K562 (cell line): ENCODE results near the gene ECM2. TPM values are rescaled to one million over a fixed set of nuclear protein-coding genes. Genes with fewer than 3 reads are reported as not detected.
A peak's percentile ranks its signal among the peaks of the same experiment; 100 is the strongest.

Source experiments
- ATF6 ChIP-seq: sonication (generic); formaldehyde crosslinking; IDR thresholded peaks from 2 replicates; pipeline ENCODE4 v1.4.0; 2020; ENCODE audit warnings: mild to moderate bottlenecking, missing genetic modification reagents
- BHLHE40 ChIP-seq: IDR thresholded peaks from 2 replicates; pipeline ENCODE4 v1.6.1; 2011; ENCODE audit warnings: low read length, improper control_type of control experiment
- BRD4 ChIP-seq: fragments of 200-600 bp; sonication (generic); IDR thresholded peaks from 2 replicates; pipeline ENCODE4 v1.6.1; 2017; ENCODE audit warnings: inconsistent platforms
- CBFA2T2 ChIP-seq: fragments of 450-650 bp; conservative IDR thresholded peaks from 2 replicates; pipeline ENCODE4 v1.6.1; 2017; ENCODE audit warnings: mild to moderate bottlenecking
- CREB3 ChIP-seq: fragments of 450-650 bp; conservative IDR thresholded peaks from 2 replicates; pipeline ENCODE4 v1.6.1; 2016; ENCODE audit warnings: missing genetic modification characterization, low read depth, mild to moderate bottlenecking, missing compliant biosample characterization, moderate library complexity
- DPF2 ChIP-seq: fragments of 450-650 bp; IDR thresholded peaks from 2 replicates; pipeline ENCODE4 v1.6.1; 2016
- JUNB ChIP-seq: fragments of 450-650 bp; formaldehyde crosslinking; conservative IDR thresholded peaks from 2 replicates; pipeline ENCODE4 v1.4.0; 2020; ENCODE audit warnings: mild to moderate bottlenecking
- MAFK ChIP-seq: IDR thresholded peaks from 2 replicates; pipeline ENCODE4 v1.6.1; 2011; ENCODE audit warnings: low read length, improper control_type of control experiment
- MEIS2 ChIP-seq: fragments of 450-650 bp; IDR thresholded peaks from 2 replicates; pipeline ENCODE4 v1.6.1; 2014; ENCODE audit warnings: mild to moderate bottlenecking; ENCODE audit not compliant: partially characterized antibody
- MNT ChIP-seq, 2 experiments: fragments of 450-650 bp; conservative IDR thresholded peaks; 2 replicates each; pipeline ENCODE4 v1.6.1; 2017; ENCODE audit warnings: mild to moderate bottlenecking in 2 of 2, moderate library complexity in 2 of 2
- MYC ChIP-seq, 2 experiments: fragments of 250-450 bp in 1 of 2; sonication (Bioruptor Pico) in 1 of 2; IDR thresholded peaks; 2 replicates each; pipeline versions ENCODE4 v1.5.1 to v1.6.1; 2012 to 2021; ENCODE audit warnings: low read depth in 2 of 2, borderline replicate concordance in 1 of 2, improper control_type of control experiment in 1 of 2, low read length in 1 of 2, mild to moderate bottlenecking in 1 of 2, moderate library complexity in 1 of 2
- NFE2 ChIP-seq: IDR thresholded peaks from 2 replicates; pipeline ENCODE4 v1.6.1; 2014; ENCODE audit warnings: antibody characterized with exemption, low read depth
- PTTG1 ChIP-seq: fragments of 450-650 bp; IDR thresholded peaks from 2 replicates; pipeline ENCODE4 v1.6.1; 2016; ENCODE audit warnings: low read depth, mild to moderate bottlenecking, missing genetic modification characterization, missing compliant biosample characterization
- PYGO2 ChIP-seq: fragments of 450-650 bp; IDR thresholded peaks from 2 replicates; pipeline ENCODE4 v1.6.1; 2016; ENCODE audit warnings: mild to moderate bottlenecking, missing genetic modification characterization, moderate library complexity, missing compliant biosample characterization
- SREBF1 ChIP-seq: fragments of 150-350 bp; IDR thresholded peaks from 2 replicates; pipeline ENCODE4 v1.6.1; 2014; ENCODE audit warnings: antibody characterized with exemption, low read depth, low read length, borderline replicate concordance
- TBL1XR1 ChIP-seq, 2 experiments: IDR thresholded peaks; 2 replicates each; pipeline ENCODE4 v1.6.1; 2012; ENCODE audit warnings: improper control_type of control experiment in 2 of 2, low read length in 2 of 2, mild to moderate bottlenecking in 1 of 2
- TCF3 ChIP-seq: sonication (generic); formaldehyde crosslinking; IDR thresholded peaks from 2 replicates; pipeline ENCODE4 v1.4.0; 2020; ENCODE audit warnings: mild to moderate bottlenecking, missing genetic modification reagents
- TEAD4 ChIP-seq, 2 experiments: sonication (generic) in 1 of 2; formaldehyde crosslinking in 1 of 2; IDR thresholded peaks; 2 replicates each; pipeline versions ENCODE4 v1.6.1 to v1.8.0; 2012 to 2022; ENCODE audit warnings: borderline replicate concordance in 1 of 2, inconsistent platforms in 1 of 2, low read length in 1 of 2, mild to moderate bottlenecking in 1 of 2, missing genetic modification reagents in 1 of 2
- ZBTB1 ChIP-seq: sonication (generic); formaldehyde crosslinking; IDR thresholded peaks from 2 replicates; pipeline ENCODE4 v1.8.1; 2023; ENCODE audit warnings: missing genetic modification reagents, low read depth, mild to moderate bottlenecking, borderline replicate concordance
- ZC3H11A ChIP-seq: IDR thresholded peaks from 2 replicates; pipeline ENCODE4 v1.6.1; 2012; ENCODE audit warnings: low read depth, low read length, improper control_type of control experiment
- ZFP1 ChIP-seq: fragments of 450-650 bp; formaldehyde crosslinking; IDR thresholded peaks from 2 replicates; pipeline ENCODE4 v1.4.0; 2020; ENCODE audit warnings: mild to moderate bottlenecking, mixed read lengths
- ZNF224 ChIP-seq: sonication (generic); formaldehyde crosslinking; IDR thresholded peaks from 2 replicates; pipeline ENCODE4 v1.8.0; 2022; ENCODE audit warnings: mild to moderate bottlenecking, missing genetic modification reagents
- ZNF644 ChIP-seq: fragments of 200-800 bp; sonication (Bioruptor generic); IDR thresholded peaks from 2 replicates; pipeline ENCODE4 v1.6.1; 2016; ENCODE audit warnings: low read depth, missing genetic modification characterization, missing compliant biosample characterization
- polyA plus RNA-seq, 8 experiments: library from polyadenylated mRNA; depleted of rRNA in 4 of 8; stranded (reverse) in 5 of 8; unstranded in 3 of 8; fragments of >200 nt; fragmentation: Nextera tagmentation in 2 of 8; fragmentation: Illumina TruSeq in 1 of 8; extraction: Ambion mirVana in 2 of 8; extraction: Trizol in 1 of 8; gene quantifications; 2 replicates each; pipeline versions ENCODE4 v1.2.1 to v1.2.3, GENCODE V29; 2011 to 2014; ENCODE audit warnings: inconsistent platforms in 1 of 8, missing spikeins in 1 of 8
- total RNA-seq, 7 experiments: library from RNA; depleted of rRNA in 6 of 7; stranded (reverse); fragments of >200 nt in 6 of 7; fragmentation: Illumina TruSeq in 2 of 7; extraction: Trizol in 2 of 7; gene quantifications; 2 replicates each; pipeline versions ENCODE4 v1.2.1 to v1.2.3, GENCODE V29; 2011 to 2021; ENCODE audit warnings: low replicate concordance in 1 of 7

ECM2 gene
- total and polyA plus RNA-seq, 9 of the 15 experiments (the other 6 are each of a cell fraction or from before 2014, with no cell fraction given) = 0.03 to 0.07 TPM; not detected in 7

- TF ChIP-seq JUNB (CRISPR knock-in tag) (no peak), CREB3 (tag) (0 out of 2 replicates have a peak, but pooled peaks have one; percentile 25), MEIS2 (peak; percentile 11), TCF3 (peak; percentile 67), PYGO2 (tag) (no peak), PTTG1 (no peak), NFE2 (0 out of 2 replicates have a peak, but pooled peaks have one; percentile 2), BRD4 (no peak), MYC (IDR thresholded peaks at IDR 0.05; ENCODE audit: low read depth, low read length) (no peak), MYC (CRISPR knock-in tag; IDR thresholded peaks at IDR 0.05; ENCODE audit: borderline replicate concordance, low read depth) (no peak), ZNF224 (CRISPR knock-in tag) (no peak), MAFK (no peak), ZBTB1 (CRISPR knock-in tag) (no peak), ZFP1 (CRISPR knock-in tag) (no peak), ATF6 (CRISPR knock-in tag) (no peak), ZNF644 (tag) (0 out of 2 replicates have a peak, but pooled peaks have one; percentile 16), ZC3H11A (no peak), DPF2 (peak; percentile 49; the same call in 1 of the 2 replicates), CBFA2T2 (peak; percentile 38; the same call in 1 of the 2 replicates), SREBF1 (no peak), MNT (conservative IDR thresholded peaks at IDR 0.05) (0 out of 4 replicates have a peak, but pooled peaks of 1 of the 2 experiments have one; percentile 24), TEAD4 (IDR thresholded peaks at IDR 0.05; ENCODE audit: low read length) (peak; percentile 37; the same call in 1 of the 2 replicates), TEAD4 (CRISPR knock-in tag; IDR thresholded peaks at IDR 0.05; ENCODE audit: borderline replicate concordance) (no peak), BHLHE40 (no peak), TBL1XR1 (IDR thresholded peaks at IDR 0.05; ENCODE audit: low read length in 2 of 2) (0 out of 4 replicates have a peak, but pooled peaks of 1 of the 2 experiments have one; percentile 9)
These were observed 12.5 kb downstream of the ECM2 start (continued) for GRCh38 chr9:92522983-92523970.
